Retinal pigment epithelial cell (primary cell): ENCODE measurements around the gene HOXB6.

Experiments
- DNase-seq: peaks from one replicate; pipeline ENCODE4 v3.0.0-alpha.2; 2010; ENCODE audit warnings: low read depth
- H3K4me3 ChIP-seq: 2 replicates; pipeline ENCODE4 v1.5.1; 2011; ENCODE audit warnings: mild to moderate bottlenecking, low read length, control low read depth, moderate library complexity
- CTCF ChIP-seq: conservative IDR thresholded peaks from 2 replicates; pipeline ENCODE4 v1.5.1; 2011; ENCODE audit warnings: low read depth, low read length, control low read depth, inconsistent platforms

The HOXB6 gene

DNA sequence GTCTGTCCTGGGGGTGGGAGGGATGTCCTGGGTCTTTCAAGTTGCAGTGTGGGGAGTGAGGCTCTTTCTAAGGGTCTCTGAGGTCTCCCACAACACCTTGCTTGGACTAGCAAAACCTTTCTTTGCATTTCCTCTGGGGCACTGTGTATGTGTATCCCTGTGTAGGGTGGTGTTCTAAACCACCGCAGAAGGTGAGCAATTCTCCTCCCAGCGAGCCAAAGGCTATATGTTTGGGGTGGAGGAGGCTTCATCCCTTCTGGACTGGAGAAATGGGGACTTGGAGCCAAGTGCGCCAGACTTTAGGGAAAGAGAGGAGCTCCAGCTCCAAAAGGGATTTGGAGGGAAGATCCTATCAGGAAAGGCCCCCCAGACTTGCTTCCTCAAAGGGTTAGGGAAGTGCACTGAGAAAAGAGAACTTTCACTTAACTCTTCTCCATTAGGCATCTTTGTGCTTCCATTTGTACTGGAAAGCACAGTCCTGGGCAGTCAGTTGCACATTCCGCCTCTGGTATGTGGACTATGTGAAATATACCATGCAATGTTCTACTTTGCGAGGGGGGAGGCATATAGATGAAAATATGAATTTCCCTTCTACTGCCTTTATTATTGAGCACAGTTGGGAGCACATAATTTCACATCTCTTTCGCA, 40.2 kb upstream of the HOXB6 start:
- no peak for DNase-seq
- TF ChIP-seq CTCF = no peak
- no peak overlapping the region for H3K4me3 ChIP-seq

- no peak overlapping the region for H3K4me3 ChIP-seq
- DNase-seq = no peak
- no peak for TF ChIP-seq CTCF
Observed at GRCh38 chr17:48644159-48644558, 39.4 kb upstream of the HOXB6 start.

DNA sequence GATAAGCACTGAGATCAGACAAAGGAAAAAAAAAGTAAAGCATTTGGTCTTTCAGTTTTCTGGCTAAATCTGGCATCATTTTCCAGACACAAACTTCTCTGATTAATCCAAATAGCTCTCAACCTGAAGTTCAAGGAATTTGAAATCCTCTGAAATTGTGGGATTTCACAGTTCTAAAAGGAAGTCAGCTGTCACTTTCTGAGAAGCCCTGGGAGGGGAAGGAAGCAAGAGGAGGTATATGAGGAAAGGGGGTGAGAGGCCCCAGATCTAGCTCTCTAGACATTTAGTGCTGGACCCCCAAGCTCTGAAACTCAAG, 38.9 kb upstream of the HOXB6 start:
- no peak for TF ChIP-seq CTCF
- DNase-seq = no peak
- H3K4me3 ChIP-seq = no peak overlapping the region

GRCh38 chr17:48642843-48643696, 38.3 kb upstream of the HOXB6 start:
- DNase-seq = no peak
- H3K4me3 ChIP-seq = no peak overlapping the region
- TF ChIP-seq CTCF = no peak

GRCh38 chr17:48642059-48642842, 37.5 kb upstream of the HOXB6 start:
- TF ChIP-seq CTCF = no peak
- no peak overlapping the region for H3K4me3 ChIP-seq
- no peak for DNase-seq

DNA sequence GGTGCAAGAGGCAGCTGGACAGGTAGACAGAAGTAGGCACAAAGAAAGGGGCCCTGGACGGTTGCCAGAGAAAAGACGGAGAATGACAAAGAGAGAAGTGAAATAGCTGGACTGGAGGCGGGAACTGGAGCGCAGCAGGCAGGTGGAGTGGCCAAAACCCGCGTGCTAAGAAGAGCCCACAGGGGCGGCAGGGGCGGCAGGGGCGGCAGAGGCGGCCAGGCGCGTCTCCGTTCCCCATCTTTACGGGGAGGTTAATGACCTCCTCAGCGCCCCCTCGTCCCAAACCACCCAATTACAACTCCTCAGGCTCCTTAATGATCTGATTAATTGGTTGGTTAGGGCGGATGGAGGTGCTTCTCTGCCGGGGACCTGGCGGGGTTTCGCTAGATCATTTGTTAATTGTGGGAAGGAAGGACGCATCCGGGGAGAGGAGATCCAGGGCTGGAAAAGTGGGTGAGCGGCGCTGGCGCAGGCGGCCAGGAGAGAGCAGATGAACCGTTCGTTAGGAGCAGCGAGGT, 36.8 kb upstream of the HOXB6 start:
- no peak overlapping the region for H3K4me3 ChIP-seq
- no peak for DNase-seq
- no peak for TF ChIP-seq CTCF

DNA sequence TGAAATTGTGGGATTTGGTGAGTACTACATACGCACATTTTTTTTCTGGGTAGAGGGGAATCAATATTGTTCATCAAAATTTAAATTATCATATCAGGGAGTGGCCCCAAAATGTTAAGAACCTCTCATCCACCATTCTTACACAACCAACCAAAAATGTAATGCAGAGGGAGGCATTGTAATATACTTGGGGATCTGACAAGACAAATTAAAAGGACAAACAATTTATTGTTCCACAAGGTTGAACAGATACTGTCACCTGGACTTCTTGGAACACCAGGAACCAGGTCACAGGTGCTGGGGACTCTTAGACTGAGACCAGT, 36.0 kb upstream of the HOXB6 start:
- TF ChIP-seq CTCF = no peak
- DNase-seq = no peak
- no peak overlapping the region for H3K4me3 ChIP-seq
